Measurements from ENCODE around the gene FGF22. TPM values are rescaled to one million over a fixed set of nuclear protein-coding genes. Genes with fewer than 3 reads are reported as not detected.

Gene FGF22
- total RNA-seq, 4 donors from 2014 or later: 1.4 TPM; not detected in 3

GRCh38 chr19:596263-596655, 43.4 kb upstream of the FGF22 start:
- H3K4me3 ChIP-seq: no peak overlapping the region
- no peaks in the 10 kb centered on the region for H3K4me1 ChIP-seq
- peaks cover 3 to 8% of the 10 kb centered on the region in 2 donors for H3K27me3 ChIP-seq
- no peak overlapping the region for H3K27ac ChIP-seq
- H3K9me3 ChIP-seq: no peaks in the 10 kb centered on the region
- H3K36me3 ChIP-seq: no peaks in the 10 kb centered on the region
- intact Hi-C loops (cut with DNase I; ENCODE audit: low total_unique reads): no loop called here
- TF ChIP-seq CTCF (IDR thresholded peaks at IDR 0.05): no peak
- TF ChIP-seq POLR2A (IDR thresholded peaks at IDR 0.05): no peak
- no peak for DNase-seq

GRCh38 chr19:597406-598315, 42.0 kb upstream of the FGF22 start:
- H3K9me3 ChIP-seq: no peaks in the 10 kb centered on the region
- no peak for TF ChIP-seq CTCF (IDR thresholded peaks at IDR 0.05)
- TF ChIP-seq POLR2A (IDR thresholded peaks at IDR 0.05): no peak
- H3K27me3 ChIP-seq: no peaks in the 10 kb centered on the region
- intact Hi-C loops (cut with DNase I; ENCODE audit: low total_unique reads): no loop called here
- H3K27ac ChIP-seq: no peak overlapping the region
- H3K36me3 ChIP-seq: no peaks in the 10 kb centered on the region
- DNase-seq: no peak
- H3K4me1 ChIP-seq: no peaks in the 10 kb centered on the region
- H3K4me3 ChIP-seq: no peak overlapping the region

DNA sequence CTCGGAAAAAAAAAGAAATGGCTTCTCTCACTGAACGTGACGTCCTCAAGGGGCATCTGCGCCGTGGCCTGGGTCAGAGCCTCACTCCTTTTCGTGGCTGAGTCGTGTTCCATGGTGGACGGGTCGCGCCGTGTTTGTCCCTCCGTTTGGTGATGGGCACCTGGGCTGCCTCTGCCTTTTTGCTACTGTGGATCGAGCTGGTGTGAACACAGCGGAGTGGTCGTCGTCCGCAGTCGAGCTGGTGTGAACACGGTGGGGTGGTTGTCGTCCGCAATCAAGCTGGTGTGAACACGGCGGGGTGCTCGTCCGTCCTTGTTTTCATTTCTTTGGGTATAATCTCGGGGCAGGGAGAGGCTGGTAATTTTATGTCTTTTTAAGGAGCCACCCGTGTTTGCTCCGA, 38.4 kb upstream of the FGF22 start:
- Histone ChIP-seq H3K36me3 (no peaks in the 10 kb centered on the region), H3K9me3 (no peaks in the 10 kb centered on the region), H3K4me1 (no peaks in the 10 kb centered on the region), H3K27ac (no peak overlapping the region), H3K4me3 (no peak overlapping the region), H3K27me3 (no peaks in the 10 kb centered on the region)
- TF ChIP-seq POLR2A (IDR thresholded peaks at IDR 0.05) (no peak), CTCF (IDR thresholded peaks at IDR 0.05) (no peak)
- intact Hi-C loops (cut with DNase I; ENCODE audit: low total_unique reads): no loop called here
- DNase-seq: no peak

DNA sequence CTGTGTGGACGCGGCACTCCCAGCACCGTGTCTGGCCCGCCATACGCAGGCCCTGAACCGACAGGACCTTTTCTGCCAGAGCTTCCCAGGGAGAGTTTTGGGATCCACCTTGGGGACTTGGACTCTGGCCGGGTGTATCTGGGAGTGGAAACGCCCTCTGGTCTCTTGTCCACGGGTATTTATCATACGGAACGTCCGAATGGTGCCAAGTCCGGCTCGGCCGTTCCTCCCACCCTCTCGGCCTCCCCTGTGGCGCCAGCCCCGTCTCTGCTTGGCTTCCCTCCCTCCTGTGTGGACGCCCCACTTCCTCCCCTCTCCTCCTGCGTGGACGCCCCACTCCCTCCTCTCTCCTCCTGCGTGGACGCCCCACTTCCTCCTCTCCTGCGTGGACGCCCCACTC, 37.9 kb upstream of the FGF22 start:
- no peak for TF ChIP-seq CTCF (IDR thresholded peaks at IDR 0.05)
- no peak for TF ChIP-seq POLR2A (IDR thresholded peaks at IDR 0.05)
- intact Hi-C loops (cut with DNase I; ENCODE audit: low total_unique reads): no loop called here

More for the DNA sequence above, 37.9 kb upstream of the FGF22 start:
- no peaks in the 10 kb centered on the region for H3K4me1 ChIP-seq
- no peak overlapping the region for H3K27ac ChIP-seq
- no peaks in the 10 kb centered on the region for H3K9me3 ChIP-seq
- no peak for DNase-seq
- H3K4me3 ChIP-seq: no peak overlapping the region
- H3K36me3 ChIP-seq: no peaks in the 10 kb centered on the region
- no peaks in the 10 kb centered on the region for H3K27me3 ChIP-seq
